PC-3 (cell line): ENCODE measurements around the gene ZNF518A. TPM values are rescaled to one million over a fixed set of nuclear protein-coding genes. Genes with fewer than 3 reads are reported as not detected.

ENCODE experiments used
- ATAC-seq: fragments of 200-7000 bp; cut with Tn5 transposase; 2 replicates; pipeline ENCODE4 v1.9.1; 2020; ENCODE audit warnings: mild to moderate bottlenecking, moderate library complexity
- BruUV-seq: library from RNA; stranded (reverse); fragments of 400-500 nt; replicated peaks from 2 replicates; lab custom pipeline; 2021; lab: Mats Ljungman, UMichigan
- CTCF ChIA-PET: fragments of 300-600 bp; sonication (Branson Sonifier 250); formaldehyde crosslinking; loops from one replicate; lab custom pipeline; 2022; ENCODE audit warnings: antibody characterized with exemption; lab: Charles Lee
- POLR2A ChIA-PET: fragments of 300-600 bp; sonication (Branson Sonifier 250); formaldehyde crosslinking; loops from one replicate; lab custom pipeline; 2022; ENCODE audit warnings: antibody characterized with exemption; ENCODE audit not compliant: unreplicated experiment; lab: Charles Lee
- DNase-seq: peaks from one replicate; pipeline ENCODE4 v3.0.0-alpha.2; 2015
- H2AFZ ChIP-seq: fragments of 300-600 bp; sonication (generic); 2 replicates; pipeline ENCODE4 v1.6.0; 2016; ENCODE audit warnings: antibody characterized with exemption, low read length
- H3F3A ChIP-seq: fragments of 300-600 bp; sonication (generic); one replicate; pipeline ENCODE4 v1.6.0; 2017; ENCODE audit warnings: antibody characterized with exemption, low read length, control low read depth, mild to moderate bottlenecking; ENCODE audit not compliant: unreplicated experiment
- H3K27ac ChIP-seq: fragments of 300-600 bp; sonication (generic); 2 replicates; pipeline ENCODE4 v1.5.1; 2016; ENCODE audit warnings: mild to moderate bottlenecking, low read length
- H3K27me3 ChIP-seq: fragments of 300-600 bp; sonication (generic); 2 replicates; pipeline ENCODE4 v1.6.1; 2016; ENCODE audit warnings: low read length, mixed read lengths
- H3K36me3 ChIP-seq: fragments of 300-600 bp; sonication (generic); 2 replicates; pipeline ENCODE4 v1.6.1; 2016; ENCODE audit warnings: low read depth, mixed run types, low read length, mixed read lengths
- H3K4me1 ChIP-seq: fragments of 300-600 bp; sonication (generic); 2 replicates; pipeline ENCODE4 v1.5.1; 2016; ENCODE audit warnings: low read length; ENCODE audit not compliant: insufficient read depth
- H3K4me2 ChIP-seq: fragments of 300-600 bp; sonication (generic); 2 replicates; pipeline ENCODE4 v1.6.0; 2016; ENCODE audit warnings: low read length
- H3K4me3 ChIP-seq: fragments of 300-600 bp; sonication (generic); 2 replicates; pipeline ENCODE4 v1.5.1; 2016; ENCODE audit warnings: mild to moderate bottlenecking, low read length, mixed read lengths
- H3K79me2 ChIP-seq: fragments of 300-600 bp; sonication (generic); 2 replicates; pipeline ENCODE4 v1.6.1; 2017; ENCODE audit warnings: low read length, mixed read lengths
- H3K9ac ChIP-seq: fragments of 300-600 bp; sonication (generic); 2 replicates; pipeline ENCODE4 v1.6.0; 2016; ENCODE audit warnings: mild to moderate bottlenecking, low read length
- H3K9me2 ChIP-seq: fragments of 300-600 bp; sonication (generic); replicated peaks from 2 replicates; pipeline ENCODE4 v1.6.1; 2016; ENCODE audit warnings: mixed run types, low read length, mixed read lengths
- H3K9me3 ChIP-seq: fragments of 300-600 bp; sonication (generic); 2 replicates; pipeline ENCODE4 v1.6.1; 2016; ENCODE audit warnings: low read length, mixed read lengths
- H4K20me1 ChIP-seq: fragments of 300-600 bp; sonication (generic); 2 replicates; pipeline ENCODE4 v1.6.1; 2016; ENCODE audit warnings: low read length, mixed read lengths
- EZH2 ChIP-seq: fragments of 300-600 bp; sonication (generic); IDR thresholded peaks from one replicate; pipeline ENCODE4 v1.6.1; 2017; ENCODE audit warnings: antibody characterized with exemption, mild to moderate bottlenecking, low read length; ENCODE audit not compliant: unreplicated experiment
- EZH2phosphoT487 ChIP-seq: fragments of 300-600 bp; sonication (generic); IDR thresholded peaks from 2 replicates; pipeline ENCODE4 v1.6.1; 2018; ENCODE audit warnings: mild to moderate bottlenecking, antibody characterized with exemption, low read length, borderline replicate concordance
- intact Hi-C: fragments of 100-400 bp; cut with micrococcal nuclease; formaldehyde crosslinking; loops from 2 replicates; pipeline ENCODE4 v1.9.0; 2023
- total RNA-seq: library from RNA; depleted of rRNA; stranded (reverse); fragments of >200 nt; gene quantifications from 2 replicates; pipeline ENCODE4 v1.2.3, GENCODE V29; 2014
- TF ChIP-seq, protein P1 (sequence below): fragments of 300-600 bp; sonication (generic); conservative IDR thresholded peaks from 2 replicates; pipeline ENCODE4 v1.5.1; 2017; ENCODE audit warnings: antibody characterized with exemption, low read depth, mild to moderate bottlenecking, low read length

ZNF518A gene
- total RNA-seq, 1 experiment from 2014 or later: 0.69 TPM

DNA sequence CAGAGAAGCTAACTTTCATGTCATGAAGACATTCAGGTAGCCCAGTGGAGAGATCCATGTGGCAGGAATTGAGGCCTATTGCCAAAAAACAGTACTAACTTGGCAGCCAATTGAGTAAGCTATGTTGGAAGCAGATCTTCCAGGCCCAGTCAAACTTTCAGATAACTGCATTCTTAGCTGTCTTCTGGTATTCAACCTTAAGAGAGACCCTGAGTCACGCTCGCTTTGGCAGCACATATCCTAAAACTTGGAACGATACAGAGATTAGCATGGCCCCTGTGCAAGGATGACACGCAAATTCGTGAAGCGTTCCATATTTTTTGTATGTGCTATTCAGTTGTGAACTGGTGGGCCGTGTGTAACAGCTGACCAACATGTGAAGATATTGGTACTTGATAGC is 17.6 kb upstream of the ZNF518A start:
- no peaks in the 10 kb centered on the region for H3K36me3 ChIP-seq

DNA sequence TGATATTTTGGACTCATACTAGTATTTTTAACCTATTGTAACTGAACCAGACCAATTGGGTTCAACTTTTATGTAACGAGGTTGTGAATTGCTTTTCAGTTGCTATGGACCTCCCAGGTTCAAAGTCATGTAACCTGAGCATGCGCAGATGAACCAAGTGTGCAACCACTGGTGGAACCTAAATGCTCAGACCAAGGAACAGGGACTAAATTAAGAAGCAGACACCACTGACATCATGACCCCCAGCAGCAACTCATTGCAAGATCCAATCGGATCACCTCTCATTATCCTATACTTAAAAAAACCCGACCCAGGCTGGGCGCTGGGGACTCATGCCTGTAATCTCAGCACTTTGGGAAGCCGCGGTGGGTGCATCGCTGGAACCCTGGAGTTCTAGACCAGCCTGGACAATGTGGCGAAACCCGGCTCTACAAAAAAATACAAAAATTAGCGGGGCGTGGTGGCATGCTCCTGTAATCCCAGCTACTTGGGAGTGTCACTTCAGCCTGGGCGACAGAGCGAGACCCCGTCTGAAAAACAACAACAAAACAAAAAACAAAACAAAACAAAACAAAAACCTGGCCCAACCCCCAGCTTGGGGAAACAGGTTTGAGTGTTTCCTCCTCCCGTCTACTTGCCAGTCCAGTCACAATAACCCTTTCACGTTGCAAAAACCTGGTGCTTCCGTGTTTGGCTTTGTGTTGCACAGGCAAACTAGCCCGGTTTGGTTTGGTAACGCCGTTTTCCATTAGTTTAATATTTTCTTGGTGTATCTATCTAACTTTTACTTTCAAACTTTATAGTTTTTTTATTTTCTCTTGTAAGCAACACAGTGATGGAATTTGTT is 11.3 kb upstream of the ZNF518A start:
- Histone ChIP-seq H3K27me3 (peaks cover 28% of the 10 kb centered on the region), H3F3A (no peaks in the 10 kb centered on the region), H3K36me3 (no peaks in the 10 kb centered on the region), H3K4me1 (no peaks in the 10 kb centered on the region), H3K79me2 (no peaks in the 10 kb centered on the region), H3K27ac (no peak overlapping the region), H3K9me3 (no peaks in the 10 kb centered on the region), H2AFZ (no peak overlapping the region), H3K9me2 (no peaks in the 10 kb centered on the region), H3K9ac (no peak overlapping the region), H4K20me1 (no peaks in the 10 kb centered on the region), H3K4me2 (no peak overlapping the region), H3K4me3 (no peak overlapping the region)
- BruUV-seq: no TSS peak
- no peak for TF ChIP-seq EZH2
- TF ChIP-seq EZH2phosphoT487: no peak
- TF ChIP-seq, protein P1, sequence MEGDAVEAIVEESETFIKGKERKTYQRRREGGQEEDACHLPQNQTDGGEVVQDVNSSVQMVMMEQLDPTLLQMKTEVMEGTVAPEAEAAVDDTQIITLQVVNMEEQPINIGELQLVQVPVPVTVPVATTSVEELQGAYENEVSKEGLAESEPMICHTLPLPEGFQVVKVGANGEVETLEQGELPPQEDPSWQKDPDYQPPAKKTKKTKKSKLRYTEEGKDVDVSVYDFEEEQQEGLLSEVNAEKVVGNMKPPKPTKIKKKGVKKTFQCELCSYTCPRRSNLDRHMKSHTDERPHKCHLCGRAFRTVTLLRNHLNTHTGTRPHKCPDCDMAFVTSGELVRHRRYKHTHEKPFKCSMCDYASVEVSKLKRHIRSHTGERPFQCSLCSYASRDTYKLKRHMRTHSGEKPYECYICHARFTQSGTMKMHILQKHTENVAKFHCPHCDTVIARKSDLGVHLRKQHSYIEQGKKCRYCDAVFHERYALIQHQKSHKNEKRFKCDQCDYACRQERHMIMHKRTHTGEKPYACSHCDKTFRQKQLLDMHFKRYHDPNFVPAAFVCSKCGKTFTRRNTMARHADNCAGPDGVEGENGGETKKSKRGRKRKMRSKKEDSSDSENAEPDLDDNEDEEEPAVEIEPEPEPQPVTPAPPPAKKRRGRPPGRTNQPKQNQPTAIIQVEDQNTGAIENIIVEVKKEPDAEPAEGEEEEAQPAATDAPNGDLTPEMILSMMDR: no peak
- intact Hi-C loops: no loop called here
- DNase-seq (no peak), ATAC-seq (no peak)
- ChIA-PET CTCF (no interaction called here), POLR2A (no interaction called here)

More for the DNA sequence above, 17.6 kb upstream of the ZNF518A start:
- Histone ChIP-seq H3K4me3 (no peak overlapping the region), H3K27me3 (peaks cover 68% of the 10 kb centered on the region), H3K4me1 (no peaks in the 10 kb centered on the region), H3K27ac (no peak overlapping the region), H3K79me2 (no peaks in the 10 kb centered on the region), H4K20me1 (no peaks in the 10 kb centered on the region), H3F3A (no peaks in the 10 kb centered on the region), H3K4me2 (no peak overlapping the region), H2AFZ (no peak overlapping the region), H3K9me3 (no peaks in the 10 kb centered on the region), H3K9me2 (no peaks in the 10 kb centered on the region), H3K9ac (no peak overlapping the region)
- no TSS peak for BruUV-seq
- no peak for DNase-seq
- POLR2A ChIA-PET: no interaction called here
- TF ChIP-seq EZH2: no peak
- TF ChIP-seq, protein P1: no peak
- CTCF ChIA-PET: no interaction called here
- no peak for ATAC-seq
- intact Hi-C loops: no loop called here

DNA sequence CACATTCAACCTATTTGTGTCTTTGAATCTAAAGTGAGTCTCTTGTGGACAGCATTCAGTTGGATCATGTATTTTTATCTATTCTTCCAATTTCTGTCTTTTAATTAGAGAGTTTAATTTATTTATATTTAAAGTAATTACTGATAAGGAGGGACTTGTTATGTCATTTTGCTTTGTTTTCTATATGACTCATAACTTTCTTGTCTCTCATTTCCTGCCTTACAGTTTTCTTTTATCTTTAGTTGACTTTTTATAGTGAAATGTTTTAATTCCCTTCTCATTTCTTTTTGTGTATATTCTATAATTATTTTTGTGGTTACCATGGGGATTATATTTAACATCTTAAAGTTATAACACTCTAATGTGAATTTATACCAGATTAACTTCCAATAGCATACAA is 7.3 kb upstream of the ZNF518A start:
- peaks cover 12% of the 10 kb centered on the region for H3K27me3 ChIP-seq
- TF ChIP-seq, protein P1: no peak
- TF ChIP-seq EZH2phosphoT487 (no peak), EZH2 (no peak)
- no TSS peak for BruUV-seq
- intact Hi-C loops: no loop called here
- no peaks in the 10 kb centered on the region for H3K79me2 ChIP-seq
- H3K9ac ChIP-seq: no peak overlapping the region
- H3K4me2 ChIP-seq: no peak overlapping the region
- H3K4me1 ChIP-seq: no peaks in the 10 kb centered on the region
- DNase-seq (no peak), ATAC-seq (no peak)
- ChIA-PET CTCF (no interaction called here), POLR2A (no interaction called here)
- no peak overlapping the region for H3K4me3 ChIP-seq
- H3K36me3 ChIP-seq: no peaks in the 10 kb centered on the region
- no peaks in the 10 kb centered on the region for H4K20me1 ChIP-seq
- no peak overlapping the region for H2AFZ ChIP-seq
- H3F3A ChIP-seq: no peaks in the 10 kb centered on the region
- H3K9me2 ChIP-seq: no peaks in the 10 kb centered on the region
- no peaks in the 10 kb centered on the region for H3K9me3 ChIP-seq
- no peak overlapping the region for H3K27ac ChIP-seq
